ENCODE data around the gene HRH2. TPM values are rescaled to one million over a fixed set of nuclear protein-coding genes. Genes with fewer than 3 reads are reported as not detected.

Gene HRH2
- total RNA-seq, 1 donor from 2014 or later = 1.2 TPM

DNA sequence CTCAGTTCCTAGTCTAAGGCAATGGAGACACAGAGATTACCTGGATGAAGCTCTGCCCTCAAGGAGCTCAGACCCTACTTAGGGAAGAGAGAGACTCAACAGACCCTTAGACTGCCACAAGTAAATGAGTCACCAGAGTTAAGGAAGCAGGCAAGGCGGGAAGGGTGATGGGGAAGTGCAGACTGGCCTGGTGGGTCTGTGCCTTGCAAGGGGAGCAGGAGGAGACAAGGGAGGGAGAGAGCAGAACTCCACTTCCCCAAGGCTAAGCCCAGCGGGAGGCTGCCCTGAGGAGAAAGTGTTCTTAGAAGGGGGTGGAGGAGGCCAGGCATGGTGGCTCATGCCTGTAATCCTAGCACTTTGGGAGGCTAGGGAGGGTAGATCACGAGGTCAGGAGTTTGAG is 83.7 kb downstream of the HRH2 start:
- no peak for DNase-seq (ENCODE audit: low spot score, unreplicated experiment)
- Mint-ChIP-seq H3K27me3 (peaks cover 30% of the 10 kb centered on the region), H3K4me1 (ENCODE audit: low read depth) (peaks cover 9% of the 10 kb centered on the region), H3K4me3 (ENCODE audit: low read depth) (no peak overlapping the region), H3K9me3 (ENCODE audit: low read depth) (no peaks in the 10 kb centered on the region), H3K36me3 (ENCODE audit: insufficient read depth) (no peaks in the 10 kb centered on the region), H3K27ac (no peak overlapping the region)
- no peak for TF ChIP-seq CTCF (IDR thresholded peaks at IDR 0.05; ENCODE audit: unreplicated experiment)

DNA sequence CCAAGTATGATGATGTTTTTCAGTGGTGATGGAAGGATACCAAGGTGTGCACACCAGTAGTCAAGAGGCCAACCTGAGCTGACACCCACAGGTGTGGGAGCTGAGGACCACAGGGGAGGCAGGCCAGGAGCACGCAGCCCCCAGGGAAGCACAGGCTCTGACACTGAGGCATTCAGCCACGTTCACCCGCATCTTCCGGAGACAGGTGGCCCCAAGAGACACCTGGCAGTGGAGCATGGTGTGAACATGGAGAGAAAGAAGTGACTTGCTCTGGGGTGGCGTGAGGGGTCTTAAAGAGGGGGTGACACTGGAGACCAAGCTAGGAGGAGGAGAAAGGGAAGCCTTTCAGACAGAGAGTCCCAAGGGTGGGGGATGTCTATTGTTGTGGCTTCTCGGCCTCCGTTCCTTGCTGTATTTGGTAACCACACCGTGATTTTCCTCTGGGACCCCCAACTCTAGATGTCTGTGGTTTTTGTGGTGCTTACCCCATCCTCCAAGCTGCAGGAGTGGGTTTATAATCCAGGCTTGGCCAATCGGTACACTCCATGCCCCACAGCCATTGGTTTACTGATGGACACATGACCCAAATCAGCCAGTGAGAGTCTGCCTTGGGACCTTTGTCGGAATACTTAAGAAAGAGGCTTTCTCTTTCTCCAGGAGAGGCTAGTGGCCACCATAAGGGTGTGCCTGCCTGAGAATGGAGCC is 84.6 kb downstream of the HRH2 start:
- peaks cover 9% of the 10 kb centered on the region for H3K4me1 Mint-ChIP-seq (ENCODE audit: low read depth)
- no peak for DNase-seq (ENCODE audit: low spot score, unreplicated experiment)
- no peak overlapping the region for H3K27ac Mint-ChIP-seq
- H3K36me3 Mint-ChIP-seq (ENCODE audit: insufficient read depth) = no peaks in the 10 kb centered on the region
- H3K9me3 Mint-ChIP-seq (ENCODE audit: low read depth) = no peaks in the 10 kb centered on the region
- H3K27me3 Mint-ChIP-seq = peaks cover 30% of the 10 kb centered on the region
- H3K4me3 Mint-ChIP-seq (ENCODE audit: low read depth) = no peak overlapping the region
- TF ChIP-seq CTCF (IDR thresholded peaks at IDR 0.05; ENCODE audit: unreplicated experiment) = no peak

GRCh38 chr5:175743676-175744210 is 85.9 kb downstream of the HRH2 start:
- peaks cover 9% of the 10 kb centered on the region for H3K4me1 Mint-ChIP-seq (ENCODE audit: low read depth)
- no peak overlapping the region for H3K4me3 Mint-ChIP-seq (ENCODE audit: low read depth)
- no peaks in the 10 kb centered on the region for H3K9me3 Mint-ChIP-seq (ENCODE audit: low read depth)
- no peak overlapping the region for H3K27ac Mint-ChIP-seq
- H3K36me3 Mint-ChIP-seq (ENCODE audit: insufficient read depth) = no peaks in the 10 kb centered on the region
- no peak for TF ChIP-seq CTCF (IDR thresholded peaks at IDR 0.05; ENCODE audit: unreplicated experiment)
- H3K27me3 Mint-ChIP-seq = peaks cover 26% of the 10 kb centered on the region
- DNase-seq (ENCODE audit: low spot score, unreplicated experiment) = no peak

- H3K4me3 Mint-ChIP-seq (ENCODE audit: low read depth) = no peak overlapping the region
- no peak for TF ChIP-seq CTCF (IDR thresholded peaks at IDR 0.05; ENCODE audit: unreplicated experiment)
Observed at GRCh38 chr5:175745210-175745609, 87.3 kb downstream of the HRH2 start.

DNA sequence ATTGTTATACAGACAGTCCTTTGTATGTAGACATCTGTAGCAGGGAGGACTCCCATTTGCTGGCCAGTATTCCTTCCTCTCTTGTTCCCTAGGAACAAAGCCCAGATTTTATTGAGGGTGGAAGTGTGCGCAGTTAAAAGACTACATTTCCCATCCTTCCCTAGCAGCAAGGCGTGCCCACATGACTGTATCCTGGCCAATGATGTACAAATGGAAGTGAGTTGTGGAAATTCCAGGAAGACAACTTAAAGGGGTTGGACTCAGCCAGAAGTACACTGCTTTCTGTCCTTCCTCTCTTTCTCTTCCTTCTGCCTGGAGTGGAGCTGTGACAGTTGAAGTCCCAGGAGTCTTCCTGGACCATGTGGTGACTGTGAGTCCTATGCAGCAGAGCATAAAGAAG is 89.0 kb downstream of the HRH2 start:
- no peak for DNase-seq (ENCODE audit: low spot score, unreplicated experiment)
- Mint-ChIP-seq H3K4me3 (ENCODE audit: low read depth) (no peak overlapping the region), H3K27ac (no peak overlapping the region), H3K36me3 (ENCODE audit: insufficient read depth) (no peaks in the 10 kb centered on the region), H3K4me1 (ENCODE audit: low read depth) (no peaks in the 10 kb centered on the region), H3K9me3 (ENCODE audit: low read depth) (no peaks in the 10 kb centered on the region), H3K27me3 (peaks cover 11% of the 10 kb centered on the region)
- TF ChIP-seq CTCF (IDR thresholded peaks at IDR 0.05; ENCODE audit: unreplicated experiment) = no peak

More at GRCh38 chr5:175745210-175745609, 87.3 kb downstream of the HRH2 start:
- DNase-seq (ENCODE audit: low spot score, unreplicated experiment) = no peak
- peaks cover 23% of the 10 kb centered on the region for H3K27me3 Mint-ChIP-seq
- no peaks in the 10 kb centered on the region for H3K9me3 Mint-ChIP-seq (ENCODE audit: low read depth)
- H3K27ac Mint-ChIP-seq = no peak overlapping the region
- peaks cover under 1% of the 10 kb centered on the region for H3K4me1 Mint-ChIP-seq (ENCODE audit: low read depth)
- H3K36me3 Mint-ChIP-seq (ENCODE audit: insufficient read depth) = no peaks in the 10 kb centered on the region

All from progenitor cell of endocrine pancreas (in vitro differentiated cells).